Fibroblast of mammary gland (primary cell): Measurements from ENCODE around the gene MAGI3.

ENCODE experiments used
- DNase-seq: peaks from one replicate; pipeline ENCODE4 v3.0.0-alpha.2; 2010; ENCODE audit warnings: low read depth
- H3K4me3 ChIP-seq: 2 replicates; pipeline ENCODE4 v1.5.1; 2011; ENCODE audit warnings: low read depth, mild to moderate bottlenecking, low read length, moderate library complexity; ENCODE audit not compliant: control insufficient read depth
- CTCF ChIP-seq: conservative IDR thresholded peaks from 2 replicates; pipeline ENCODE4 v1.5.1; 2011; ENCODE audit warnings: low read depth, low read length, inconsistent platforms; ENCODE audit not compliant: control insufficient read depth, insufficient read depth

MAGI3 gene

GRCh38 chr1:113511269-113511668 is 121.0 kb downstream of the MAGI3 start:
- TF ChIP-seq CTCF: no peak
- no peak for DNase-seq
- H3K4me3 ChIP-seq: no peak overlapping the region

GRCh38 chr1:113515498-113515897 is 125.2 kb downstream of the MAGI3 start:
- no peak overlapping the region for H3K4me3 ChIP-seq
- TF ChIP-seq CTCF: no peak
- DNase-seq: no peak

GRCh38 chr1:113517346-113517745 is 127.0 kb downstream of the MAGI3 start:
- DNase-seq: no peak
- H3K4me3 ChIP-seq: no peak overlapping the region
- TF ChIP-seq CTCF: no peak

GRCh38 chr1:113517983-113518382 is 127.7 kb downstream of the MAGI3 start:
- DNase-seq: no peak
- no peak for TF ChIP-seq CTCF
- no peak overlapping the region for H3K4me3 ChIP-seq

- DNase-seq: peak; percentile 66
- no peak for TF ChIP-seq CTCF
- H3K4me3 ChIP-seq: no peak overlapping the region
Observed at GRCh38 chr1:113519556-113519955, 129.2 kb downstream of the MAGI3 start.

GRCh38 chr1:113530021-113530420 is 139.7 kb downstream of the MAGI3 start:
- no peak for TF ChIP-seq CTCF
- no peak overlapping the region for H3K4me3 ChIP-seq
- no peak for DNase-seq

GRCh38 chr1:113531321-113531720 is 141.0 kb downstream of the MAGI3 start:
- no peak for DNase-seq
- no peak overlapping the region for H3K4me3 ChIP-seq
- no peak for TF ChIP-seq CTCF
